Activated CD4-positive, alpha-beta memory T cell treated with anti-CD3 and anti-CD28 coated beads for 36 hours (primary cell): ENCODE results near the gene MKRN1. TPM values are rescaled to one million over a fixed set of nuclear protein-coding genes. Genes with fewer than 3 reads are reported as not detected.
"Not testable (repeated sequence)": the region's sequence is repeated elsewhere in the genome, so short reads cannot be mapped to it uniquely, and the experiment has no call there.

Experiments used
- CTCF ChIA-PET: fragments of 350-600 bp; sonication (Branson Sonifier 250); formaldehyde crosslinking; loops from one replicate; lab custom pipeline; 2021; ENCODE audit warnings: antibody characterized with exemption, inconsistent platforms; lab: Charles Lee
- POLR2A ChIA-PET: fragments of 350-600 bp; sonication (Branson Sonifier 250); formaldehyde crosslinking; loops from one replicate; lab custom pipeline; 2021; ENCODE audit warnings: antibody characterized with exemption; lab: Charles Lee
- DNase-seq: peaks from one replicate; pipeline ENCODE4 v3.0.0-alpha.2; 2020
- H3K27ac Mint-ChIP-seq: one replicate; pipeline ENCODE4 v1.8.0; 2021; ENCODE audit warnings: mixed read lengths
- H3K27me3 Mint-ChIP-seq: one replicate; pipeline ENCODE4 v1.8.0; 2021; ENCODE audit warnings: mixed read lengths
- H3K36me3 Mint-ChIP-seq: one replicate; pipeline ENCODE4 v1.8.0; 2021; ENCODE audit warnings: mixed read lengths
- H3K4me1 Mint-ChIP-seq: one replicate; pipeline ENCODE4 v1.8.0; 2021; ENCODE audit warnings: low read depth, mixed read lengths
- H3K4me3 Mint-ChIP-seq: one replicate; pipeline ENCODE4 v1.8.0; 2021; ENCODE audit warnings: mild to moderate bottlenecking, mixed read lengths
- H3K9me3 Mint-ChIP-seq: one replicate; pipeline ENCODE4 v1.8.0; 2021; ENCODE audit warnings: mixed read lengths
- intact Hi-C: fragments of 100-400 bp; cut with micrococcal nuclease; formaldehyde crosslinking; loops from one replicate; pipeline ENCODE4 v1.15.1; 2023
- total RNA-seq, 2 experiments: library from RNA; stranded (reverse); gene quantifications; one replicate each; pipeline ENCODE4 v1.2.3, GENCODE V29; 2021

The MKRN1 gene
- total RNA-seq, 2 experiments from 2014 or later = 104 to 106 TPM

- H3K36me3 Mint-ChIP-seq, DNase-seq, CTCF ChIA-PET, intact Hi-C loops, POLR2A ChIA-PET, H3K4me3 Mint-ChIP-seq, H3K27ac Mint-ChIP-seq, H3K9me3 Mint-ChIP-seq, H3K27me3 Mint-ChIP-seq, H3K4me1 Mint-ChIP-seq: not testable (repeated sequence)
These were observed 28.3 kb upstream of the MKRN1 start for GRCh38 chr7:140507556-140507955.

GRCh38 chr7:140506788-140507464 is 27.6 kb upstream of the MKRN1 start:
- Mint-ChIP-seq H3K36me3 (no peaks in the 10 kb centered on the region), H3K9me3 (no peaks in the 10 kb centered on the region), H3K27ac (no peak overlapping the region), H3K4me1 (no peaks in the 10 kb centered on the region), H3K4me3 (no peak overlapping the region), H3K27me3 (no peaks in the 10 kb centered on the region)
- POLR2A ChIA-PET = no interaction called here
- CTCF ChIA-PET = interaction anchor here (1.1 kb wide), 1 partner anchor 11 kb away, joined by 5 read pairs; no protein-coding TSS in a partner anchor
- DNase-seq = no peak
- intact Hi-C loops = no loop called here

- intact Hi-C loops = no loop called here
- Mint-ChIP-seq H3K9me3 (no peaks in the 10 kb centered on the region), H3K4me1 (no peaks in the 10 kb centered on the region), H3K27me3 (no peaks in the 10 kb centered on the region), H3K4me3 (no peak overlapping the region), H3K36me3 (no peaks in the 10 kb centered on the region), H3K27ac (no peak overlapping the region)
- DNase-seq = no peak
- ChIA-PET CTCF (interaction anchor here (1.2 kb wide), 1 partner anchor 8 kb away, joined by 4 read pairs; no protein-coding TSS in a partner anchor), POLR2A (no interaction called here)
These were observed 22.7 kb upstream of the MKRN1 start for GRCh38 chr7:140501966-140502365.

GRCh38 chr7:140497807-140498206 is 18.5 kb upstream of the MKRN1 start:
- H3K36me3 Mint-ChIP-seq, DNase-seq, H3K4me3 Mint-ChIP-seq, H3K27ac Mint-ChIP-seq, intact Hi-C loops, H3K27me3 Mint-ChIP-seq, H3K4me1 Mint-ChIP-seq, H3K9me3 Mint-ChIP-seq, POLR2A ChIA-PET, CTCF ChIA-PET: not testable (repeated sequence)

GRCh38 chr7:140497241-140497769 is 18.0 kb upstream of the MKRN1 start:
- CTCF ChIA-PET = no interaction called here
- no peaks in the 10 kb centered on the region for H3K4me1 Mint-ChIP-seq
- no peak for DNase-seq
- H3K27me3 Mint-ChIP-seq = no peaks in the 10 kb centered on the region
- no peaks in the 10 kb centered on the region for H3K9me3 Mint-ChIP-seq
- no peak overlapping the region for H3K27ac Mint-ChIP-seq
- no peaks in the 10 kb centered on the region for H3K36me3 Mint-ChIP-seq
- H3K4me3 Mint-ChIP-seq = no peak overlapping the region
- POLR2A ChIA-PET = no interaction called here
- intact Hi-C loops = no loop called here

GRCh38 chr7:140495514-140496097 is 16.3 kb upstream of the MKRN1 start:
- Mint-ChIP-seq H3K4me3 (no peak overlapping the region), H3K9me3 (no peaks in the 10 kb centered on the region), H3K36me3 (no peaks in the 10 kb centered on the region), H3K27ac (no peak overlapping the region), H3K4me1 (no peaks in the 10 kb centered on the region), H3K27me3 (no peaks in the 10 kb centered on the region)
- ChIA-PET CTCF (no interaction called here), POLR2A (interaction anchor here (0.6 to 0.7 kb wide), 2 partner anchors 135 to 163 kb away, joined by 4 to 5 read pairs; no protein-coding TSS in a partner anchor)
- intact Hi-C loops = no loop called here
- DNase-seq = no peak

GRCh38 chr7:140494867-140495266 is 15.6 kb upstream of the MKRN1 start:
- Mint-ChIP-seq H3K27ac (no peak overlapping the region), H3K9me3 (no peaks in the 10 kb centered on the region), H3K4me3 (no peak overlapping the region), H3K4me1 (no peaks in the 10 kb centered on the region), H3K27me3 (no peaks in the 10 kb centered on the region), H3K36me3 (no peaks in the 10 kb centered on the region)
- ChIA-PET CTCF (interaction anchor here (0.7 to 4.3 kb wide), 2 partner anchors 19 to 1219 kb away, joined by 5 to 48 read pairs; no protein-coding TSS in a partner anchor), POLR2A (no interaction called here)
- no peak for DNase-seq
- intact Hi-C loops = no loop called here

GRCh38 chr7:140489026-140489359 is 9.7 kb upstream of the MKRN1 start:
- Mint-ChIP-seq H3K36me3 (no peaks in the 10 kb centered on the region), H3K9me3 (no peaks in the 10 kb centered on the region), H3K27me3 (no peaks in the 10 kb centered on the region), H3K4me1 (peaks cover 13% of the 10 kb centered on the region), H3K4me3 (no peak overlapping the region), H3K27ac (no peak overlapping the region)
- ChIA-PET POLR2A (no interaction called here), CTCF (no interaction called here)
- DNase-seq = no peak
- intact Hi-C loops = no loop called here

GRCh38 chr7:140485500-140486265 is 6.4 kb upstream of the MKRN1 start:
- ChIA-PET CTCF (interaction anchor here (1.2 kb wide), 2 partner anchors 8 to 32 kb away, joined by 3 to 6 read pairs; no protein-coding TSS in a partner anchor), POLR2A (interaction anchor here (2.2 kb wide), 1 partner anchor 9 kb away, joined by 10 read pairs; no protein-coding TSS in a partner anchor)
- Mint-ChIP-seq H3K9me3 (no peaks in the 10 kb centered on the region), H3K36me3 (no peaks in the 10 kb centered on the region), H3K27me3 (no peaks in the 10 kb centered on the region), H3K4me1 (peaks cover 13% of the 10 kb centered on the region), H3K27ac (no peak overlapping the region), H3K4me3 (no peak overlapping the region)
- intact Hi-C loops = no loop called here
- DNase-seq = no peak

GRCh38 chr7:140484951-140485499 is 5.7 kb upstream of the MKRN1 start:
- Mint-ChIP-seq H3K36me3 (no peaks in the 10 kb centered on the region), H3K4me1 (peaks cover 13% of the 10 kb centered on the region), H3K27ac (no peak overlapping the region), H3K27me3 (no peaks in the 10 kb centered on the region), H3K4me3 (no peak overlapping the region), H3K9me3 (no peaks in the 10 kb centered on the region)
- POLR2A ChIA-PET = interaction anchor here (2.2 kb wide), 1 partner anchor 8 kb away, joined by 10 read pairs; no protein-coding TSS in a partner anchor
- CTCF ChIA-PET = interaction anchor here (1.2 kb wide), 1 partner anchor 33 kb away, joined by 3 read pairs; no protein-coding TSS in a partner anchor
- DNase-seq = no peak
- intact Hi-C loops = no loop called here

- H3K4me3 Mint-ChIP-seq = no peak overlapping the region
- POLR2A ChIA-PET = no interaction called here
- H3K27ac Mint-ChIP-seq = no peak overlapping the region
- H3K27me3 Mint-ChIP-seq = no peaks in the 10 kb centered on the region
- H3K36me3 Mint-ChIP-seq = no peaks in the 10 kb centered on the region
- CTCF ChIA-PET = no interaction called here
- intact Hi-C loops = no loop called here
- DNase-seq = no peak
- peaks cover 13% of the 10 kb centered on the region for H3K4me1 Mint-ChIP-seq
- H3K9me3 Mint-ChIP-seq = no peaks in the 10 kb centered on the region
These were observed 5.2 kb upstream of the MKRN1 start for GRCh38 chr7:140484479-140484878.

GRCh38 chr7:140479739-140480084 is 407 bp upstream of the MKRN1 start:
- no peak for DNase-seq
- peak overlapping the region; percentile 97 for H3K4me3 Mint-ChIP-seq
- H3K36me3 Mint-ChIP-seq = peaks cover 7% of the 10 kb centered on the region
- H3K9me3 Mint-ChIP-seq = no peaks in the 10 kb centered on the region
- ChIA-PET POLR2A (no interaction called here), CTCF (interaction anchor here (0.6 to 4.2 kb wide), 4 partner anchors 13 to 1374 kb away, joined by 3 to 23 read pairs (median 8); no protein-coding TSS in a partner anchor)
- peaks cover 27% of the 10 kb centered on the region for H3K4me1 Mint-ChIP-seq
- intact Hi-C loops = loop anchor here (1.0 to 5.0 kb wide), 8 partner anchors 81 to 1259 kb away; partner anchors contain the start of genes NDUFB2, SLC37A3 and SSBP1
- H3K27me3 Mint-ChIP-seq = no peaks in the 10 kb centered on the region
- peak overlapping the region; percentile 96 for H3K27ac Mint-ChIP-seq
